Prostate gland (tissue), 2 donors: Measurements from ENCODE around the gene FBXL16.

ENCODE experiments used
- POLR2A ChIP-seq: fragments of 450-650 bp; IDR thresholded peaks from one replicate; pipeline ENCODE4 v1.6.1; 2016; ENCODE audit warnings: antibody characterized with exemption, mild to moderate bottlenecking
- TF ChIP-seq, protein P1 (sequence below), 4 experiments: fragments of 200-600 bp in 2 of 4; fragments of 450-650 bp in 2 of 4; sonication (generic) in 2 of 4; IDR thresholded peaks; 1 replicate in 3 of 4; 2 replicates in 1 of 4; pipeline ENCODE4 v1.5.1; 2016 to 2019; ENCODE audit warnings: antibody characterized with exemption in 4 of 4, mild to moderate bottlenecking in 2 of 4, moderate library complexity in 2 of 4

DNA sequence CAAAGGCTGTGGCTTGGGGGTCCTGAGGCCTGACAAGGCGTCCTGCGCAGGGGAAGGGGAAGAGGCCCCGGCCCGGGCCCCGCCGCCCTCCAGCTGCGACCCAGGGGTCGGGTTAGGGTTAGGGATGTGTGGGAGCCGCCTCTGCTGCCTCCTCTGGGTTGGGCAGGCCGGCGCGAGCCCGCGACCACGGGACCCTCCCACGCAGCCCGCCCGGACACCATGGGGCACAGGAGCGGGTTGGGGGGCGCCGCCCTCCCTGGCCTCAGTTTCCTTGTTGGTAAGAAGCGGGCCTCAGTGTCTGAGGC lies 34.8 kb upstream of the FBXL16 start:
- no peak for TF ChIP-seq POLR2A
- TF ChIP-seq, protein P1, sequence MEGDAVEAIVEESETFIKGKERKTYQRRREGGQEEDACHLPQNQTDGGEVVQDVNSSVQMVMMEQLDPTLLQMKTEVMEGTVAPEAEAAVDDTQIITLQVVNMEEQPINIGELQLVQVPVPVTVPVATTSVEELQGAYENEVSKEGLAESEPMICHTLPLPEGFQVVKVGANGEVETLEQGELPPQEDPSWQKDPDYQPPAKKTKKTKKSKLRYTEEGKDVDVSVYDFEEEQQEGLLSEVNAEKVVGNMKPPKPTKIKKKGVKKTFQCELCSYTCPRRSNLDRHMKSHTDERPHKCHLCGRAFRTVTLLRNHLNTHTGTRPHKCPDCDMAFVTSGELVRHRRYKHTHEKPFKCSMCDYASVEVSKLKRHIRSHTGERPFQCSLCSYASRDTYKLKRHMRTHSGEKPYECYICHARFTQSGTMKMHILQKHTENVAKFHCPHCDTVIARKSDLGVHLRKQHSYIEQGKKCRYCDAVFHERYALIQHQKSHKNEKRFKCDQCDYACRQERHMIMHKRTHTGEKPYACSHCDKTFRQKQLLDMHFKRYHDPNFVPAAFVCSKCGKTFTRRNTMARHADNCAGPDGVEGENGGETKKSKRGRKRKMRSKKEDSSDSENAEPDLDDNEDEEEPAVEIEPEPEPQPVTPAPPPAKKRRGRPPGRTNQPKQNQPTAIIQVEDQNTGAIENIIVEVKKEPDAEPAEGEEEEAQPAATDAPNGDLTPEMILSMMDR (IDR thresholded peaks at IDR 0.05), result no peak
